WTC11 (cell line): Measurements from ENCODE around the gene ZNF787. TPM values are rescaled to one million over a fixed set of nuclear protein-coding genes. Genes with fewer than 3 reads are reported as not detected.

Experiments
- ATAC-seq: fragments of 200-7000 bp; cut with Tn5 transposase; 2 replicates; pipeline ENCODE4 v1.10.0; 2021; ENCODE audit warnings: mild to moderate bottlenecking, moderate library complexity
- CTCF ChIA-PET: fragments of 300-600 bp; sonication (Branson Sonifier 250); formaldehyde crosslinking; loops from one replicate; lab custom pipeline; 2021; ENCODE audit warnings: antibody characterized with exemption; lab: Charles Lee
- POLR2A ChIA-PET: fragments of 350-600 bp; sonication (Branson Sonifier 250); formaldehyde crosslinking; loops from one replicate; lab custom pipeline; 2021; ENCODE audit warnings: antibody characterized with exemption; lab: Charles Lee
- DNase-seq: peaks from one replicate; pipeline ENCODE4 v3.0.0; 2021; ENCODE audit warnings: low spot score
- H3K27ac Mint-ChIP-seq: 2 replicates; pipeline ENCODE4 v1.8.0; 2021; ENCODE audit warnings: mixed read lengths
- H3K27me3 Mint-ChIP-seq: 2 replicates; pipeline ENCODE4 v1.8.0; 2021; ENCODE audit warnings: low read depth, mild to moderate bottlenecking, moderate library complexity, mixed read lengths
- H3K36me3 Mint-ChIP-seq: 2 replicates; pipeline ENCODE4 v1.8.0; 2021; ENCODE audit warnings: mixed read lengths
- H3K4me1 Mint-ChIP-seq: 2 replicates; pipeline ENCODE4 v1.8.0; 2022; ENCODE audit warnings: mixed read lengths
- H3K4me3 Mint-ChIP-seq: 2 replicates; pipeline ENCODE4 v1.8.0; 2021; ENCODE audit warnings: mild to moderate bottlenecking, moderate library complexity, mixed read lengths
- H3K9me3 Mint-ChIP-seq: 2 replicates; pipeline ENCODE4 v1.8.0; 2021; ENCODE audit warnings: mixed read lengths
- CREM ChIP-seq: sonication (generic); formaldehyde crosslinking; IDR thresholded peaks from 2 replicates; pipeline ENCODE4 v1.8.1; 2022; ENCODE audit warnings: mild to moderate bottlenecking, missing genetic modification reagents, moderate library complexity
- ESRRA ChIP-seq: sonication (generic); formaldehyde crosslinking; IDR thresholded peaks from 2 replicates; pipeline ENCODE4 v1.8.1; 2022; ENCODE audit warnings: mild to moderate bottlenecking, missing genetic modification reagents, borderline replicate concordance
- MYBL2 ChIP-seq: sonication (generic); formaldehyde crosslinking; IDR thresholded peaks from 2 replicates; pipeline ENCODE4 v1.8.1; 2023; ENCODE audit warnings: mild to moderate bottlenecking, moderate library complexity, missing genetic modification reagents
- NFYB ChIP-seq: sonication (generic); formaldehyde crosslinking; conservative IDR thresholded peaks from 2 replicates; pipeline ENCODE4 v1.8.0; 2022; ENCODE audit warnings: low read depth, missing genetic modification reagents
- TEAD4 ChIP-seq: sonication (generic); formaldehyde crosslinking; IDR thresholded peaks from 2 replicates; pipeline ENCODE4 v1.8.0; 2022; ENCODE audit warnings: mild to moderate bottlenecking, missing genetic modification reagents
- TP53 ChIP-seq: sonication (generic); formaldehyde crosslinking; IDR thresholded peaks from 2 replicates; pipeline ENCODE4 v1.8.1; 2023; ENCODE audit warnings: mild to moderate bottlenecking, missing genetic modification reagents
- ZNF121 ChIP-seq: sonication (generic); formaldehyde crosslinking; IDR thresholded peaks from 2 replicates; pipeline ENCODE4 v1.8.0; 2023; ENCODE audit warnings: missing genetic modification reagents
- ZNF396 ChIP-seq: fragments of 250-450 bp; sonication (Bioruptor Pico); IDR thresholded peaks from 2 replicates; pipeline ENCODE4 v1.8.0; 2021; ENCODE audit warnings: mild to moderate bottlenecking, moderate library complexity, borderline replicate concordance
- total RNA-seq: library from RNA; stranded (reverse); gene quantifications from 3 replicates; pipeline ENCODE4 v1.2.3, GENCODE V29; 2021
- TF ChIP-seq, protein P1 (sequence below): sonication (generic); formaldehyde crosslinking; IDR thresholded peaks from 2 replicates; pipeline ENCODE4 v1.8.0; 2022; ENCODE audit warnings: mild to moderate bottlenecking, missing genetic modification reagents
- TF ChIP-seq, protein P2 (sequence below): sonication (generic); formaldehyde crosslinking; IDR thresholded peaks from 2 replicates; pipeline ENCODE4 v1.8.1; 2023; ENCODE audit warnings: mild to moderate bottlenecking, missing genetic modification reagents
- TF ChIP-seq, protein P3 (sequence below): sonication (generic); formaldehyde crosslinking; IDR thresholded peaks from 2 replicates; pipeline ENCODE4 v1.8.0; 2023; ENCODE audit warnings: missing genetic modification reagents
- TF ChIP-seq, protein P4 (sequence below): sonication (generic); formaldehyde crosslinking; IDR thresholded peaks from 2 replicates; pipeline ENCODE4 v1.8.0; 2022; ENCODE audit warnings: mild to moderate bottlenecking, missing genetic modification reagents
- TF ChIP-seq, protein P5 (sequence below): sonication (generic); formaldehyde crosslinking; IDR thresholded peaks from 2 replicates; pipeline ENCODE4 v1.8.0; 2022; ENCODE audit warnings: missing genetic modification reagents
- TF ChIP-seq, protein P6 (sequence below): sonication (generic); formaldehyde crosslinking; IDR thresholded peaks from 2 replicates; pipeline ENCODE4 v1.8.1; 2023; ENCODE audit warnings: mild to moderate bottlenecking, missing genetic modification reagents, moderate library complexity
- TF ChIP-seq, protein P7 (sequence below): fragments of 250-450 bp; sonication (Bioruptor Pico); IDR thresholded peaks from 2 replicates; pipeline ENCODE4 v1.9.0; 2021; ENCODE audit warnings: mild to moderate bottlenecking, borderline replicate concordance

ZNF787 gene
- total RNA-seq, 1 experiment from 2014 or later, result 62.9 TPM

DNA sequence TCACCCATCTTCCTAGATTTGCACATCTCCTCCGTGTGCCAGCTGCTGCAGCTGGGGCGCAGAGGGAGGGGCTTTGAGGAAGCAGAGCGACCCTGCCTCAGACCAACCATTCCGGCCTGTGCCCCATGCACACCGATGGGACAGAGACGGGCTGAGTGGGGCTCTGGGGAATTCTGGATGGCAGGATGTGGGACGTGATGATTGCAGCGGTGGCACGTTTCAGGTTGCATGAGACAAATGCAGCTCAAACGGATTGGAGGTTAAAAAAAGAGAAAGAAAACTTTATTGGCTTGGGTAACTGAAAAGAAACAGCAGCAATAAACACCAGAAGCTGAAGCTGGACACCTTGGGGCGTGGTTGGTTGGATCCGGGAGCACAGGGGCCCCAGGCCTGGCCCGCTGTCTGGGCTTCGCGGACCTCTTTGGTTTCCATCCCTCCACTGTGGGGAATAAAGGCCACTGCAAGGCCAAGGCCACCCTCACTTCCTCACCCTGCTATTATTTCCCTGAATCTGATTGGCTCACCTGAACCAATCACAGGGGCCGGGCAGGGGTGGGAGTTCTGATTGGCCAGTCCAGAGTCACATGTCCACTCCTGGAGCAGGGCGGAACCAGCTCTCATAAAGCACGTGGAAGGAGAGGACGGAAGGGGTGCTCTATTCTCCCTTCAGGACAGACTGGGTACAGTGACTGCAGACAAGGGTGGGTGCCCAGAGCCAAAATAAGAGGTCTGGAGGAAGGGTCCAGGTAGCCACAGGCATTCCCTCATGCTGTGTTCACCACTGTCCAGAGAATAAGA, 6.1 kb upstream of the ZNF787 start:
- ChIA-PET CTCF (interaction anchor here (0.9 to 1.2 kb wide), 2 partner anchors 13 to 45 kb away, joined by 3 read pairs; partner anchors contain the start of gene ZNF444), POLR2A (interaction anchor here (1.2 kb wide), 1 partner anchor 26 kb away, joined by 3 read pairs; no protein-coding TSS in a partner anchor)
- DNase-seq, result no peak
- Mint-ChIP-seq H3K4me1 (peaks cover 1% of the 10 kb centered on the region; the same call in 1 of the 2 replicates), H3K36me3 (no peaks in the 10 kb centered on the region), H3K4me3 (no peak overlapping the region), H3K27ac (no peak overlapping the region), H3K27me3 (no peaks in the 10 kb centered on the region), H3K9me3 (no peaks in the 10 kb centered on the region)
- TF ChIP-seq NFYB (CRISPR knock-in tag), result peak; percentile 64
- TF ChIP-seq, protein P1, sequence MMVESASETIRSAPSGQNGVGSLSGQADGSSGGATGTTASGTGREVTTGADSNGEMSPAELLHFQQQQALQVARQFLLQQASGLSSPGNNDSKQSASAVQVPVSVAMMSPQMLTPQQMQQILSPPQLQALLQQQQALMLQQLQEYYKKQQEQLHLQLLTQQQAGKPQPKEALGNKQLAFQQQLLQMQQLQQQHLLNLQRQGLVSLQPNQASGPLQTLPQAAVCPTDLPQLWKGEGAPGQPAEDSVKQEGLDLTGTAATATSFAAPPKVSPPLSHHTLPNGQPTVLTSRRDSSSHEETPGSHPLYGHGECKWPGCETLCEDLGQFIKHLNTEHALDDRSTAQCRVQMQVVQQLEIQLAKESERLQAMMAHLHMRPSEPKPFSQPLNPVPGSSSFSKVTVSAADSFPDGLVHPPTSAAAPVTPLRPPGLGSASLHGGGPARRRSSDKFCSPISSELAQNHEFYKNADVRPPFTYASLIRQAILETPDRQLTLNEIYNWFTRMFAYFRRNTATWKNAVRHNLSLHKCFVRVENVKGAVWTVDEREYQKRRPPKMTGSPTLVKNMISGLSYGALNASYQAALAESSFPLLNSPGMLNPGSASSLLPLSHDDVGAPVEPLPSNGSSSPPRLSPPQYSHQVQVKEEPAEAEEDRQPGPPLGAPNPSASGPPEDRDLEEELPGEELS (CRISPR knock-in tag), result no peak
- TF ChIP-seq TEAD4 (CRISPR knock-in tag), result no peak
- TF ChIP-seq, protein P2, sequence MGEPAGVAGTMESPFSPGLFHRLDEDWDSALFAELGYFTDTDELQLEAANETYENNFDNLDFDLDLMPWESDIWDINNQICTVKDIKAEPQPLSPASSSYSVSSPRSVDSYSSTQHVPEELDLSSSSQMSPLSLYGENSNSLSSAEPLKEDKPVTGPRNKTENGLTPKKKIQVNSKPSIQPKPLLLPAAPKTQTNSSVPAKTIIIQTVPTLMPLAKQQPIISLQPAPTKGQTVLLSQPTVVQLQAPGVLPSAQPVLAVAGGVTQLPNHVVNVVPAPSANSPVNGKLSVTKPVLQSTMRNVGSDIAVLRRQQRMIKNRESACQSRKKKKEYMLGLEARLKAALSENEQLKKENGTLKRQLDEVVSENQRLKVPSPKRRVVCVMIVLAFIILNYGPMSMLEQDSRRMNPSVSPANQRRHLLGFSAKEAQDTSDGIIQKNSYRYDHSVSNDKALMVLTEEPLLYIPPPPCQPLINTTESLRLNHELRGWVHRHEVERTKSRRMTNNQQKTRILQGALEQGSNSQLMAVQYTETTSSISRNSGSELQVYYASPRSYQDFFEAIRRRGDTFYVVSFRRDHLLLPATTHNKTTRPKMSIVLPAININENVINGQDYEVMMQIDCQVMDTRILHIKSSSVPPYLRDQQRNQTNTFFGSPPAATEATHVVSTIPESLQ, result no peak
- no peak for TF ChIP-seq TP53 (CRISPR knock-in tag)
- no peak for TF ChIP-seq MYBL2 (CRISPR knock-in tag)
- TF ChIP-seq, protein P3, sequence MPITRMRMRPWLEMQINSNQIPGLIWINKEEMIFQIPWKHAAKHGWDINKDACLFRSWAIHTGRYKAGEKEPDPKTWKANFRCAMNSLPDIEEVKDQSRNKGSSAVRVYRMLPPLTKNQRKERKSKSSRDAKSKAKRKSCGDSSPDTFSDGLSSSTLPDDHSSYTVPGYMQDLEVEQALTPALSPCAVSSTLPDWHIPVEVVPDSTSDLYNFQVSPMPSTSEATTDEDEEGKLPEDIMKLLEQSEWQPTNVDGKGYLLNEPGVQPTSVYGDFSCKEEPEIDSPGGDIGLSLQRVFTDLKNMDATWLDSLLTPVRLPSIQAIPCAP (CRISPR knock-in tag), result no peak
- TF ChIP-seq, protein P4, sequence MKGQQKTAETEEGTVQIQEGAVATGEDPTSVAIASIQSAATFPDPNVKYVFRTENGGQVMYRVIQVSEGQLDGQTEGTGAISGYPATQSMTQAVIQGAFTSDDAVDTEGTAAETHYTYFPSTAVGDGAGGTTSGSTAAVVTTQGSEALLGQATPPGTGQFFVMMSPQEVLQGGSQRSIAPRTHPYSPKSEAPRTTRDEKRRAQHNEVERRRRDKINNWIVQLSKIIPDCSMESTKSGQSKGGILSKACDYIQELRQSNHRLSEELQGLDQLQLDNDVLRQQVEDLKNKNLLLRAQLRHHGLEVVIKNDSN (CRISPR knock-in tag), result peak; percentile 66
- TF ChIP-seq, protein P5, sequence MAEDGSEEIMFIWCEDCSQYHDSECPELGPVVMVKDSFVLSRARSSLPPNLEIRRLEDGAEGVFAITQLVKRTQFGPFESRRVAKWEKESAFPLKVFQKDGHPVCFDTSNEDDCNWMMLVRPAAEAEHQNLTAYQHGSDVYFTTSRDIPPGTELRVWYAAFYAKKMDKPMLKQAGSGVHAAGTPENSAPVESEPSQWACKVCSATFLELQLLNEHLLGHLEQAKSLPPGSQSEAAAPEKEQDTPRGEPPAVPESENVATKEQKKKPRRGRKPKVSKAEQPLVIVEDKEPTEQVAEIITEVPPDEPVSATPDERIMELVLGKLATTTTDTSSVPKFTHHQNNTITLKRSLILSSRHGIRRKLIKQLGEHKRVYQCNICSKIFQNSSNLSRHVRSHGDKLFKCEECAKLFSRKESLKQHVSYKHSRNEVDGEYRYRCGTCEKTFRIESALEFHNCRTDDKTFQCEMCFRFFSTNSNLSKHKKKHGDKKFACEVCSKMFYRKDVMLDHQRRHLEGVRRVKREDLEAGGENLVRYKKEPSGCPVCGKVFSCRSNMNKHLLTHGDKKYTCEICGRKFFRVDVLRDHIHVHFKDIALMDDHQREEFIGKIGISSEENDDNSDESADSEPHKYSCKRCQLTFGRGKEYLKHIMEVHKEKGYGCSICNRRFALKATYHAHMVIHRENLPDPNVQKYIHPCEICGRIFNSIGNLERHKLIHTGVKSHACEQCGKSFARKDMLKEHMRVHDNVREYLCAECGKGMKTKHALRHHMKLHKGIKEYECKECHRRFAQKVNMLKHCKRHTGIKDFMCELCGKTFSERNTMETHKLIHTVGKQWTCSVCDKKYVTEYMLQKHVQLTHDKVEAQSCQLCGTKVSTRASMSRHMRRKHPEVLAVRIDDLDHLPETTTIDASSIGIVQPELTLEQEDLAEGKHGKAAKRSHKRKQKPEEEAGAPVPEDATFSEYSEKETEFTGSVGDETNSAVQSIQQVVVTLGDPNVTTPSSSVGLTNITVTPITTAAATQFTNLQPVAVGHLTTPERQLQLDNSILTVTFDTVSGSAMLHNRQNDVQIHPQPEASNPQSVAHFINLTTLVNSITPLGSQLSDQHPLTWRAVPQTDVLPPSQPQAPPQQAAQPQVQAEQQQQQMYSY (CRISPR knock-in tag), result no peak
- TF ChIP-seq, protein P6, sequence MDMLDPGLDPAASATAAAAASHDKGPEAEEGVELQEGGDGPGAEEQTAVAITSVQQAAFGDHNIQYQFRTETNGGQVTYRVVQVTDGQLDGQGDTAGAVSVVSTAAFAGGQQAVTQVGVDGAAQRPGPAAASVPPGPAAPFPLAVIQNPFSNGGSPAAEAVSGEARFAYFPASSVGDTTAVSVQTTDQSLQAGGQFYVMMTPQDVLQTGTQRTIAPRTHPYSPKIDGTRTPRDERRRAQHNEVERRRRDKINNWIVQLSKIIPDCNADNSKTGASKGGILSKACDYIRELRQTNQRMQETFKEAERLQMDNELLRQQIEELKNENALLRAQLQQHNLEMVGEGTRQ (CRISPR knock-in tag), result peak; percentile 81
- no peak for TF ChIP-seq ZNF396 (CRISPR knock-in tag)
- no peak for TF ChIP-seq ZNF121 (CRISPR knock-in tag)
- TF ChIP-seq ESRRA (CRISPR knock-in tag), result no peak
- TF ChIP-seq CREM (CRISPR knock-in tag), result no peak
- TF ChIP-seq, protein P7, sequence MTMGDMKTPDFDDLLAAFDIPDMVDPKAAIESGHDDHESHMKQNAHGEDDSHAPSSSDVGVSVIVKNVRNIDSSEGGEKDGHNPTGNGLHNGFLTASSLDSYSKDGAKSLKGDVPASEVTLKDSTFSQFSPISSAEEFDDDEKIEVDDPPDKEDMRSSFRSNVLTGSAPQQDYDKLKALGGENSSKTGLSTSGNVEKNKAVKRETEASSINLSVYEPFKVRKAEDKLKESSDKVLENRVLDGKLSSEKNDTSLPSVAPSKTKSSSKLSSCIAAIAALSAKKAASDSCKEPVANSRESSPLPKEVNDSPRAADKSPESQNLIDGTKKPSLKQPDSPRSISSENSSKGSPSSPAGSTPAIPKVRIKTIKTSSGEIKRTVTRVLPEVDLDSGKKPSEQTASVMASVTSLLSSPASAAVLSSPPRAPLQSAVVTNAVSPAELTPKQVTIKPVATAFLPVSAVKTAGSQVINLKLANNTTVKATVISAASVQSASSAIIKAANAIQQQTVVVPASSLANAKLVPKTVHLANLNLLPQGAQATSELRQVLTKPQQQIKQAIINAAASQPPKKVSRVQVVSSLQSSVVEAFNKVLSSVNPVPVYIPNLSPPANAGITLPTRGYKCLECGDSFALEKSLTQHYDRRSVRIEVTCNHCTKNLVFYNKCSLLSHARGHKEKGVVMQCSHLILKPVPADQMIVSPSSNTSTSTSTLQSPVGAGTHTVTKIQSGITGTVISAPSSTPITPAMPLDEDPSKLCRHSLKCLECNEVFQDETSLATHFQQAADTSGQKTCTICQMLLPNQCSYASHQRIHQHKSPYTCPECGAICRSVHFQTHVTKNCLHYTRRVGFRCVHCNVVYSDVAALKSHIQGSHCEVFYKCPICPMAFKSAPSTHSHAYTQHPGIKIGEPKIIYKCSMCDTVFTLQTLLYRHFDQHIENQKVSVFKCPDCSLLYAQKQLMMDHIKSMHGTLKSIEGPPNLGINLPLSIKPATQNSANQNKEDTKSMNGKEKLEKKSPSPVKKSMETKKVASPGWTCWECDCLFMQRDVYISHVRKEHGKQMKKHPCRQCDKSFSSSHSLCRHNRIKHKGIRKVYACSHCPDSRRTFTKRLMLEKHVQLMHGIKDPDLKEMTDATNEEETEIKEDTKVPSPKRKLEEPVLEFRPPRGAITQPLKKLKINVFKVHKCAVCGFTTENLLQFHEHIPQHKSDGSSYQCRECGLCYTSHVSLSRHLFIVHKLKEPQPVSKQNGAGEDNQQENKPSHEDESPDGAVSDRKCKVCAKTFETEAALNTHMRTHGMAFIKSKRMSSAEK, result no peak
- peak; percentile 76 for ATAC-seq
